AG09319 (cell line): ENCODE results near the gene DLEC1.

Experiments
- DNase-seq: peaks from one replicate; pipeline ENCODE4 v3.0.0-alpha.2; 2010; ENCODE audit warnings: low read depth; ENCODE audit errors: extremely low read depth
- CTCF ChIP-seq: IDR thresholded peaks from 2 replicates; pipeline ENCODE4 v1.5.1; 2011; ENCODE audit warnings: low read depth, mild to moderate bottlenecking, inconsistent platforms, low read length, moderate library complexity

DLEC1 gene

GRCh38 chr3:37993067-37993455 is 45.9 kb upstream of the DLEC1 start:
- DNase-seq: no peak
- no peak for TF ChIP-seq CTCF

GRCh38 chr3:37993460-37993819 is 45.6 kb upstream of the DLEC1 start:
- no peak for TF ChIP-seq CTCF
- no peak for DNase-seq

- peak; percentile 35 for DNase-seq
- TF ChIP-seq CTCF: no peak; the same call in 1 of the 2 replicates
Observed at GRCh38 chr3:37993820-37994638, 45.0 kb upstream of the DLEC1 start.

GRCh38 chr3:37994639-37994972 is 44.4 kb upstream of the DLEC1 start:
- TF ChIP-seq CTCF: no peak
- DNase-seq: no peak

GRCh38 chr3:37995652-37996641 is 43.1 kb upstream of the DLEC1 start:
- DNase-seq: no peak
- TF ChIP-seq CTCF: no peak

- peak; percentile 91 for TF ChIP-seq CTCF
Observed at GRCh38 chr3:37996785-37997301, 42.2 kb upstream of the DLEC1 start.

GRCh38 chr3:37997342-37997741 is 41.7 kb upstream of the DLEC1 start:
- no peak for DNase-seq
- no peak for TF ChIP-seq CTCF

More at GRCh38 chr3:37996785-37997301, 42.2 kb upstream of the DLEC1 start:
- DNase-seq: no peak
